ENCODE data around the gene GCDH. TPM values are rescaled to one million over a fixed set of nuclear protein-coding genes. Genes with fewer than 3 reads are reported as not detected.

GCDH gene
- polyA plus RNA-seq, 5 donors = 19.5 to 31.5 (median 24.8) TPM

GRCh38 chr19:12938779-12939601, 48.0 kb downstream of the GCDH start:
- DNase-seq = no peak

- DNase-seq = no peak
Observed at GRCh38 chr19:12939975-12940423, 49.0 kb downstream of the GCDH start.

GRCh38 chr19:12940897-12941296, 49.9 kb downstream of the GCDH start:
- DNase-seq = no peak

- no peak for DNase-seq
Observed at GRCh38 chr19:12943437-12944044, 52.6 kb downstream of the GCDH start.

- no peak for DNase-seq
Observed at GRCh38 chr19:12944104-12944674, 53.2 kb downstream of the GCDH start.

GRCh38 chr19:12945479-12946091, 54.6 kb downstream of the GCDH start, which contains the start of gene RAD23A:
TSS of gene RAD23A (plus strand) at chr19:12945862. CDS start at chr19:12945949, 87 bp downstream.
- DNase-seq = peak; percentile 98 to 99

GRCh38 chr19:12946092-12946721, 55.2 kb downstream of the GCDH start:
- peak; percentile 60 to 64 for DNase-seq

GRCh38 chr19:12946731-12947496, 56.0 kb downstream of the GCDH start:
- DNase-seq = no peak

GRCh38 chr19:12947702-12948611, 57.0 kb downstream of the GCDH start:
- DNase-seq = no peak

- no peak for DNase-seq
Observed at GRCh38 chr19:12948612-12949362, 57.8 kb downstream of the GCDH start.

Other genes with a start within 250 kb of the GCDH start
- 10 to 100 TPM; 27.3 to 42.1 (median 32.8) TPM for gene MAN2B1, start 224.4 kb upstream of the GCDH start, polyA plus RNA-seq (ENCODE audit: insufficient read depth in 1 of 5, insufficient read length in 5 of 5, low replicate concordance in 1 of 5)
- gene WDR83, start 224.4 kb upstream of the GCDH start, polyA plus RNA-seq (ENCODE audit: insufficient read depth in 1 of 5, insufficient read length in 5 of 5, low replicate concordance in 1 of 5) = 10 to 100 TPM; 18.4 to 28.6 (median 23.9) TPM
- 10 to 100 TPM; 77.1 to 96.0 (median 87.7) TPM for gene DHPS, start 209.3 kb upstream of the GCDH start, polyA plus RNA-seq (ENCODE audit: insufficient read depth in 1 of 5, insufficient read length in 5 of 5, low replicate concordance in 1 of 5)
- gene GNG14, start 203.2 kb upstream of the GCDH start, polyA plus RNA-seq (ENCODE audit: insufficient read depth in 1 of 5, insufficient read length in 5 of 5, low replicate concordance in 1 of 5) = under 1 TPM in 2 of 5 donors, not detected in 3; 0.60 to 0.82 TPM
- gene FBXW9, start 194.5 kb upstream of the GCDH start, polyA plus RNA-seq (ENCODE audit: insufficient read depth in 1 of 5, insufficient read length in 5 of 5, low replicate concordance in 1 of 5) = 10 to 100 TPM in 3 of 5 donors, 1 to 10 TPM in 2; 7.9 to 14.1 (median 10.1) TPM
- gene TNPO2, start 167.2 kb upstream of the GCDH start, polyA plus RNA-seq (ENCODE audit: insufficient read depth in 1 of 5, insufficient read length in 5 of 5, low replicate concordance in 1 of 5) = 10 to 100 TPM; 69.3 to 85.1 (median 75.9) TPM
- gene TRIR, start 156.5 kb upstream of the GCDH start, polyA plus RNA-seq (ENCODE audit: insufficient read depth in 1 of 5, insufficient read length in 5 of 5, low replicate concordance in 1 of 5) = 100 to 1,000 TPM; 139 to 222 (median 153) TPM
- gene GET3, start 153.7 kb upstream of the GCDH start, polyA plus RNA-seq (ENCODE audit: insufficient read depth in 1 of 5, insufficient read length in 5 of 5, low replicate concordance in 1 of 5) = 10 to 100 TPM; 52.8 to 70.1 (median 53.8) TPM
- under 1 TPM in 4 of 5 donors, not detected in 1; 0.09 to 0.19 (median 0.15) TPM for gene BEST2, start 139.4 kb upstream of the GCDH start, polyA plus RNA-seq (ENCODE audit: insufficient read depth in 1 of 5, insufficient read length in 5 of 5, low replicate concordance in 1 of 5)
- 10 to 100 TPM; 59.2 to 79.9 (median 74.2) TPM for gene HOOK2, start 115.6 kb upstream of the GCDH start, polyA plus RNA-seq (ENCODE audit: insufficient read depth in 1 of 5, insufficient read length in 5 of 5, low replicate concordance in 1 of 5)
- gene JUNB, start 99.7 kb upstream of the GCDH start, polyA plus RNA-seq (ENCODE audit: insufficient read depth in 1 of 5, insufficient read length in 5 of 5, low replicate concordance in 1 of 5) = 100 to 1,000 TPM in 1 of 5 donors, 10 to 100 TPM in 4; 14.8 to 132 (median 48.0) TPM
- 100 to 1,000 TPM; 197 to 304 (median 214) TPM for gene PRDX2, start 89.4 kb upstream of the GCDH start, polyA plus RNA-seq (ENCODE audit: insufficient read depth in 1 of 5, insufficient read length in 5 of 5, low replicate concordance in 1 of 5)
- gene THSD8, start 89.1 kb upstream of the GCDH start, polyA plus RNA-seq (ENCODE audit: insufficient read depth in 1 of 5, insufficient read length in 5 of 5, low replicate concordance in 1 of 5) = 10 to 100 TPM in 1 of 5 donors, 1 to 10 TPM in 4; 4.2 to 10.2 (median 7.2) TPM
- 10 to 100 TPM; 29.8 to 42.9 (median 32.9) TPM for gene RNASEH2A, start 84.6 kb upstream of the GCDH start, polyA plus RNA-seq (ENCODE audit: insufficient read depth in 1 of 5, insufficient read length in 5 of 5, low replicate concordance in 1 of 5)
- gene RTBDN, start 56.6 kb upstream of the GCDH start, polyA plus RNA-seq (ENCODE audit: insufficient read depth in 1 of 5, insufficient read length in 5 of 5, low replicate concordance in 1 of 5) = under 1 TPM in 4 of 5 donors, not detected in 1; 0.08 to 0.19 (median 0.13) TPM
- 1 to 10 TPM; 1.6 to 2.1 (median 2.0) TPM for gene MAST1, start 52.6 kb upstream of the GCDH start, polyA plus RNA-seq (ENCODE audit: insufficient read depth in 1 of 5, insufficient read length in 5 of 5, low replicate concordance in 1 of 5)
- 10 to 100 TPM; 19.8 to 25.3 (median 20.7) TPM for gene DNASE2, start 9.7 kb upstream of the GCDH start, polyA plus RNA-seq (ENCODE audit: insufficient read depth in 1 of 5, insufficient read length in 5 of 5, low replicate concordance in 1 of 5)
- 1 to 10 TPM in 2 of 5 donors, under 1 TPM in 3; 0.30 to 2.3 (median 0.67) TPM for gene KLF1, start 4.0 kb upstream of the GCDH start, polyA plus RNA-seq (ENCODE audit: insufficient read depth in 1 of 5, insufficient read length in 5 of 5, low replicate concordance in 1 of 5)
- gene SYCE2, start 28.1 kb downstream of the GCDH start, polyA plus RNA-seq (ENCODE audit: insufficient read depth in 1 of 5, insufficient read length in 5 of 5, low replicate concordance in 1 of 5) = 1 to 10 TPM; 2.6 to 4.2 (median 3.1) TPM
- gene FARSA, start 42.6 kb downstream of the GCDH start, polyA plus RNA-seq (ENCODE audit: insufficient read depth in 1 of 5, insufficient read length in 5 of 5, low replicate concordance in 1 of 5) = 10 to 100 TPM; 32.1 to 54.4 (median 44.3) TPM
- 100 to 1,000 TPM; 632 to 884 (median 841) TPM for gene CALR, start 47.4 kb downstream of the GCDH start, polyA plus RNA-seq (ENCODE audit: insufficient read depth in 1 of 5, insufficient read length in 5 of 5, low replicate concordance in 1 of 5)
- 100 to 1,000 TPM in 1 of 5 donors, 10 to 100 TPM in 4; 55.7 to 105 (median 76.3) TPM for gene RAD23A, start 54.7 kb downstream of the GCDH start, polyA plus RNA-seq (ENCODE audit: insufficient read depth in 1 of 5, insufficient read length in 5 of 5, low replicate concordance in 1 of 5)
- gene GADD45GIP1, start 66.1 kb downstream of the GCDH start, polyA plus RNA-seq (ENCODE audit: insufficient read depth in 1 of 5, insufficient read length in 5 of 5, low replicate concordance in 1 of 5) = 10 to 100 TPM; 22.7 to 51.6 (median 25.6) TPM
- under 1 TPM; 0.21 to 0.57 (median 0.26) TPM for gene DAND5, start 78.4 kb downstream of the GCDH start, polyA plus RNA-seq (ENCODE audit: insufficient read depth in 1 of 5, insufficient read length in 5 of 5, low replicate concordance in 1 of 5)
- 100 to 1,000 TPM in 3 of 5 donors, 10 to 100 TPM in 2; 83.6 to 141 (median 101) TPM for gene NFIX, start 104.3 kb downstream of the GCDH start, polyA plus RNA-seq (ENCODE audit: insufficient read depth in 1 of 5, insufficient read length in 5 of 5, low replicate concordance in 1 of 5)
- gene LYL1, start 211.7 kb downstream of the GCDH start, polyA plus RNA-seq (ENCODE audit: insufficient read depth in 1 of 5, insufficient read length in 5 of 5, low replicate concordance in 1 of 5) = 10 to 100 TPM in 1 of 5 donors, 1 to 10 TPM in 4; 6.2 to 13.5 (median 6.8) TPM
- 10 to 100 TPM; 25.1 to 36.1 (median 33.5) TPM for gene TRMT1, start 225.6 kb downstream of the GCDH start, polyA plus RNA-seq (ENCODE audit: insufficient read depth in 1 of 5, insufficient read length in 5 of 5, low replicate concordance in 1 of 5)
- 10 to 100 TPM; 14.0 to 32.4 (median 19.7) TPM for gene NACC1, start 227.1 kb downstream of the GCDH start, polyA plus RNA-seq (ENCODE audit: insufficient read depth in 1 of 5, insufficient read length in 5 of 5, low replicate concordance in 1 of 5)

All from right lung (tissue), 5 donors.